Ovary (tissue), 9 donors: ENCODE measurements around the gene ADAMTS17. TPM values are rescaled to one million over a fixed set of nuclear protein-coding genes. Genes with fewer than 3 reads are reported as not detected.

Experiments
- DNase-seq, 5 donors: peaks; one replicate each; pipeline ENCODE4 v3.0.0-alpha.2; 2019 to 2020
- H3K27ac ChIP-seq, 2 donors: fragments of 200-600 bp; one replicate each; pipeline versions ENCODE4 v1.5.1 to v1.8.0; 2019 to 2022
- H3K27me3 ChIP-seq: fragments of 200-600 bp; one replicate; pipeline ENCODE4 v1.8.0; 2022
- H3K36me3 ChIP-seq: fragments of 200-600 bp; sonication (generic); one replicate; pipeline ENCODE4 v1.5.1; 2019
- H3K4me1 ChIP-seq: one replicate; pipeline ENCODE4 v1.8.1; 2013; ENCODE audit warnings: mild to moderate bottlenecking, moderate library complexity; ENCODE audit not compliant: insufficient read depth
- H3K4me3 ChIP-seq: fragments of 200-600 bp; sonication (generic); one replicate; pipeline ENCODE4 v1.5.1; 2017
- H3K9me3 ChIP-seq, 2 donors: fragments of 200-600 bp in 1 of 2; sonication (generic) in 1 of 2; one replicate each; pipeline versions ENCODE4 v1.5.1 to v1.8.1; 2013 to 2019; ENCODE audit warnings: mild to moderate bottlenecking in 1 of 2, moderate library complexity in 1 of 2
- EP300 ChIP-seq: sonication (generic); formaldehyde crosslinking; IDR thresholded peaks from one replicate; pipeline ENCODE4 v1.6.1; 2017; ENCODE audit warnings: antibody characterized with exemption
- POLR2A ChIP-seq: fragments of 450-650 bp; IDR thresholded peaks from one replicate; pipeline ENCODE4 v1.6.1; 2017; ENCODE audit warnings: antibody characterized with exemption, mild to moderate bottlenecking, moderate library complexity
- WGBS, 3 donors: extraction: QIAGEN DNeasy Blood & Tissue Kit in 1 of 3; methylation state at CpG; one replicate each; pipeline versions ENCODE4 v1.1.5 to v1.1.7; 2013 to 2017; 5-methylcytosine and 5-hydroxymethylcytosine counted together
- intact Hi-C, 4 donors: fragments of 100-400 bp; cut with DNase I; formaldehyde crosslinking; loops; one replicate each; pipeline versions ENCODE4 v1.11.0 to v1.15.1; 2022 to 2023
- polyA plus RNA-seq, 2 donors: library from polyadenylated mRNA; stranded (reverse); fragments of 200-250 nt in 1 of 2; fragments of 350-450 nt in 1 of 2; fragmentation: Illumina TruSeq in 1 of 2; extraction: RNeasy Lipid Tissue Mini Kit (QIAGEN cat#74804) in 1 of 2; gene quantifications; one replicate each; pipeline ENCODE4 v1.2.3, GENCODE V29; 2013 to 2014
- total RNA-seq, 7 donors: library from RNA; depleted of rRNA in 2 of 7; stranded (reverse); fragments of >200 nt in 2 of 7; fragmentation: NEBNext Ultra II Directional in 3 of 7; extraction: Animal tissue kit (Norgen Biotek cat#: 25700) in 3 of 7; gene quantifications; one replicate each; pipeline versions ENCODE4 v1.1.0 to v1.2.4, GENCODE V29; 2016 to 2023
- TF ChIP-seq, protein P1 (sequence below), 3 donors: fragments of 450-650 bp in 2 of 3; fragments of 200-600 bp in 1 of 3; IDR thresholded peaks; one replicate each; pipeline versions ENCODE4 v1.5.1 to v1.8.0; 2016 to 2022; ENCODE audit warnings: antibody characterized with exemption in 3 of 3, mild to moderate bottlenecking in 1 of 3
- donor health status: DM: no; HTN: no; CAD: no; lungs with moderate emphysema.
- donor health status: DM: no; HTN: no; CAD: no.
- donor health status: Bipolar disorder and iron deficiency.
- donor health status: DM: yes; HTN: yes; CAD: no.
- donor health status: DM: no; HTN: no; CAD: no.
- donor health status: DM: yes; HTN: yes; CAD: no.

ADAMTS17 gene
- total and polyA plus RNA-seq, 9 donors: 1.3 to 11.3 (median 5.9) TPM

DNA sequence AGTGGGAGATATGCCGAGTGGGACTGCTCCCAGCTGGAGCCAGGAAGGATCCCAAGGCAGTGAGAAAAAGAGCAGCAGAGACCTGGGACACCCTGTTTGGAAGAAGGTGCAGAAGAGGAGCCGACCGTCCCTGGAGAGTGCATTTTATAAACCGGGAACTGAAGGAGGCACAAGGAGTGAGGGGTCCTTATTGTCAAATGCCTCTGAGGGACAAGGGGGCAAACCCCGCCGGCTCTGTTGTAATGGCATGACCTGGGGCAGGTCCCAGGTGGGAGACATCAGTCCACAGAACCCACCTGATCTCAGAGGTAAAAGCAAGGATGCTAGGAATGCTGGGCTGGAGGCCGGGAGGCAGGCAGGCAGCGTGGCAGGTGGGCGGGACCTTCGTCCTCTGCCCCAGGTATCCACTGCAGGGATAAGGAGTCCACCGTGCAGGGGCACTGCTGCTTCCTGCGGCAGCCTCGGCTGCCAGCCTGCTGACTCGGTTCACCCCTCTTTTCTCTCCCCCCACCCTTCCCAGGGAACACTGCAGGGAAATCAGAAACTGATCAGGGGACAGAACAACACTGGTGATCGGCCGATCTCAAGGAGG, 26.9 kb downstream of the ADAMTS17 start:
- Histone ChIP-seq H3K27me3 (no peaks in the 10 kb centered on the region), H3K27ac (no peak overlapping the region), H3K4me1 (peaks cover 5% of the 10 kb centered on the region), H3K9me3 (no peaks in the 10 kb centered on the region), H3K4me3 (no peak overlapping the region), H3K36me3 (no peaks in the 10 kb centered on the region)
- DNase-seq: no peak
- 90% methylated on average over 16 of the region's 16 CpGs for WGBS, 3 donors
- intact Hi-C loops: no loop called here
- TF ChIP-seq POLR2A (no peak), EP300 (no peak)
- TF ChIP-seq, protein P1, sequence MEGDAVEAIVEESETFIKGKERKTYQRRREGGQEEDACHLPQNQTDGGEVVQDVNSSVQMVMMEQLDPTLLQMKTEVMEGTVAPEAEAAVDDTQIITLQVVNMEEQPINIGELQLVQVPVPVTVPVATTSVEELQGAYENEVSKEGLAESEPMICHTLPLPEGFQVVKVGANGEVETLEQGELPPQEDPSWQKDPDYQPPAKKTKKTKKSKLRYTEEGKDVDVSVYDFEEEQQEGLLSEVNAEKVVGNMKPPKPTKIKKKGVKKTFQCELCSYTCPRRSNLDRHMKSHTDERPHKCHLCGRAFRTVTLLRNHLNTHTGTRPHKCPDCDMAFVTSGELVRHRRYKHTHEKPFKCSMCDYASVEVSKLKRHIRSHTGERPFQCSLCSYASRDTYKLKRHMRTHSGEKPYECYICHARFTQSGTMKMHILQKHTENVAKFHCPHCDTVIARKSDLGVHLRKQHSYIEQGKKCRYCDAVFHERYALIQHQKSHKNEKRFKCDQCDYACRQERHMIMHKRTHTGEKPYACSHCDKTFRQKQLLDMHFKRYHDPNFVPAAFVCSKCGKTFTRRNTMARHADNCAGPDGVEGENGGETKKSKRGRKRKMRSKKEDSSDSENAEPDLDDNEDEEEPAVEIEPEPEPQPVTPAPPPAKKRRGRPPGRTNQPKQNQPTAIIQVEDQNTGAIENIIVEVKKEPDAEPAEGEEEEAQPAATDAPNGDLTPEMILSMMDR (IDR thresholded peaks at IDR 0.05): no peak

DNA sequence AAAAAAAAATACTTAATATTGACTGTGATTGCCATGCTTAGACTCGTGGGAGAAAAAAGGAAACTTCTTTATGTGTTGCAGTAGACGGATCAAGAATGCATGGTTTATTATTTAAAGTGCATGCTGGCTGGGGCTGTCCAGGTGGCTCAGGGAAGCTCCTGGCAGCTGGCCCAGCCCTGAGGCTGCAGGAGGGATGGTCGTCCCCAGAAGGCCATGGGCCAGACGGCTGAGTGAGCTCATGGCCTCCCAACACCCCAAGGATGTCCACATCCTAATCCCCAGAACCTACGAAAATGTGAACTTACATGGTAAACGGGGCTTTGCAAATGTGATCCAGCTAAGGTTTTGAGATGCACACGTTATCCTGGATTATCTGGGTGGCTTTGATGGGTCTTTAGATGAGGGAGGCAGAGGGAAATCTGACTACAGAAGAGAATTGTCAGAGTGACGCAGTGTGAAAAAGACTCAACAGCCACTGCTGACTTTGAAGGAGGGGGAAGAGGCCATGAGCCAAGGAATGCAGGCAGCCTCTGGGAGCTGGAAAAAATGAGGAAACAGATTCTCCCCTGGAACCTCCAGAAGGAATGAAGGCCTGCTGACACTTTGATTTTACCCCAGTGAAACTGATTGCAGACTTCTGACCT, 29.8 kb downstream of the ADAMTS17 start:
- no peak for DNase-seq
- intact Hi-C loops: no loop called here
- no peak overlapping the region for H3K4me3 ChIP-seq
- H3K36me3 ChIP-seq: no peaks in the 10 kb centered on the region
- H3K4me1 ChIP-seq: peaks cover 14% of the 10 kb centered on the region
- H3K27me3 ChIP-seq: no peaks in the 10 kb centered on the region
- TF ChIP-seq EP300 (no peak), POLR2A (no peak)
- TF ChIP-seq, protein P1 (IDR thresholded peaks at IDR 0.05): no peak
- WGBS, 3 donors: 59 to 61% (median 60%) methylated on average over 8 of the region's 8 CpGs
- no peak overlapping the region for H3K27ac ChIP-seq
- no peaks in the 10 kb centered on the region for H3K9me3 ChIP-seq

DNA sequence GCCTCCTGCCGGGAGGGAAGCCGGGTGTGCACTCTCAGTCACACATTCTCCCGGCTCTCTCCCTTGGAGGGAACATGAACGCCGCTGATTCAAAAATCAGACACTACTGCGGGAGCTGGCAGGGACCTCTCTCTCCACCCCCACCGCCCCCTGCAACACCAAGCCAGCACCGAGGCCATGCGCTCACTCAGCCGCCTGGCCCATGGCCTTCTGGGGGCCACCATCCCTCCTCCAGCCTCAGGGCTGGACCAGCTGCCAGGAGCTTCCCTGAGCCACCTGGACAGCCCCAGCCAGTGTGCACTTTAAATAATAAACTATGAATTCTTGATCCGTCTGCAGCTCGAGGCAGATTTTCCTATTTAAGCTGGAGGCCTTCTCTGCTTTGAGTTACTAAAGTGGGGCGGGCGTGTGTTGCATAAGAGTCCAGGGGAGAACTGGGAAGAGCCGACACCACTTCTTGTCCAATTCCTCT, 30.6 kb downstream of the ADAMTS17 start:
- peaks cover 14% of the 10 kb centered on the region for H3K4me1 ChIP-seq
- H3K9me3 ChIP-seq: no peaks in the 10 kb centered on the region
- no peaks in the 10 kb centered on the region for H3K36me3 ChIP-seq
- TF ChIP-seq EP300 (no peak), POLR2A (no peak)
- intact Hi-C loops: no loop called here
- no peaks in the 10 kb centered on the region for H3K27me3 ChIP-seq
- H3K4me3 ChIP-seq: no peak overlapping the region
- 9 to 15% (median 14%) methylated on average over 14 to 15 of the region's 15 CpGs for WGBS, 3 donors
- peak; percentile 41 to 67 (median 63) for DNase-seq
- H3K27ac ChIP-seq: peak overlapping the region in 1 of 2 donors; percentile 32

DNA sequence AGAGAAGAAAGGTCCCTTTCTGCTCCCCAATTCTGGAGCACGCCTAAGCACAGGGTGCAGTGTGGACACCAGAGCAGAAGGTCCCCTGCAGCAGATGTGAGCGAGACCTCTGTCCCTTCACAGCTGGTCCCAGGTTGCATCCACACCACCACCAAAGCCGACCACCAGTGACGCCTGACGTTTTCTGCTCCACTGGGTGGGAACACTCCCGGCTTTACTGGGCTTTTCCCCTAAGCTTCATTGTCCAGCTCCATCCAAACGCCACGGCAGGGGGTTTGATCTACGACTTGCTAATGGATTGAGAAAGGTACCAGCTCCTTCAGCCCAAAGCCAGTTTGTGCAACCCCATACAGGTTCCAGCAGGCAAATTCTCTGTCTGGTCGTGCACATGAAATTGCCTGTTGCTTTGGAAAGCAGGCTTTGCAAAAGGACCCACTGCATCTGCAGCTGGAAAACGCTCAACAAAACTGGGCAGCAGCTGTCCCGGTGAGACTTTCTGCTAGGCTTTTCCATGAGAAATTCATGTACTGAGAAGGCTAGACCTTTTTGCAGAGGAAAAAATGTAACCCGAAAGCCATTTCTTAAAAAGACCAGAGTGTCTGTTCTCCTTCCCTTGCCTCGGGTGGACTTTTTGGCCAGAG, 31.1 kb downstream of the ADAMTS17 start:
- no peak for DNase-seq
- 45 to 56% (median 50%) methylated on average over 14 of the region's 14 CpGs for WGBS, 3 donors
- intact Hi-C loops: no loop called here
- H3K27me3 ChIP-seq: no peaks in the 10 kb centered on the region
- H3K27ac ChIP-seq: peak overlapping the region in 1 of 2 donors; percentile 32
- H3K4me1 ChIP-seq: peaks cover 14% of the 10 kb centered on the region
- no peak for TF ChIP-seq EP300
- no peak for TF ChIP-seq POLR2A
- TF ChIP-seq, protein P1 (IDR thresholded peaks at IDR 0.05): no peak
- no peak overlapping the region for H3K4me3 ChIP-seq
- no peaks in the 10 kb centered on the region for H3K36me3 ChIP-seq
- no peaks in the 10 kb centered on the region for H3K9me3 ChIP-seq

DNA sequence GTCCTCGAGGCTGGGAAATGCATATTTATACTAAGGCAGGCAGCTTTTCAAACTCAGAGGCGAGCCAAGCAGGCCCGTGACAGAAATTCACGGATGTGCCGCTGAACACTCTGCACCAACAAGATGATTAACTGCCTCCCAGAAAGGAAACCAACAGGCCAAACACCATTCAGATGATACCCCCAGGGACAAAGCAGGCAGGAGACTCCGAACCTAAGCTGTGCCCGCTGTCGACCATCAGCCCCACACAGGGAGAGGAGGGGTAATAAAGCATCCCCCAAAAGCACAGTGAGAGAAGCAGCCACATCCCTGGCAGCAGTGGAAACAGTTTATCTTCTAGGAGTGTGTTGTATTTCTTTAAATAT, 31.8 kb downstream of the ADAMTS17 start:
- no peaks in the 10 kb centered on the region for H3K9me3 ChIP-seq
- H3K4me1 ChIP-seq: peaks cover 14% of the 10 kb centered on the region
- intact Hi-C loops: no loop called here
- H3K27me3 ChIP-seq: no peaks in the 10 kb centered on the region
- H3K4me3 ChIP-seq: no peak overlapping the region
- no peaks in the 10 kb centered on the region for H3K36me3 ChIP-seq
- no peak for DNase-seq
- 35 to 48% (median 46%) methylated on average over 8 of the region's 8 CpGs for WGBS, 3 donors
- TF ChIP-seq EP300 (no peak), POLR2A (no peak)
- TF ChIP-seq, protein P1 (IDR thresholded peaks at IDR 0.05): no peak
- H3K27ac ChIP-seq: no peak overlapping the region
